ENCODE data around the gene CNOT11.

DNA sequence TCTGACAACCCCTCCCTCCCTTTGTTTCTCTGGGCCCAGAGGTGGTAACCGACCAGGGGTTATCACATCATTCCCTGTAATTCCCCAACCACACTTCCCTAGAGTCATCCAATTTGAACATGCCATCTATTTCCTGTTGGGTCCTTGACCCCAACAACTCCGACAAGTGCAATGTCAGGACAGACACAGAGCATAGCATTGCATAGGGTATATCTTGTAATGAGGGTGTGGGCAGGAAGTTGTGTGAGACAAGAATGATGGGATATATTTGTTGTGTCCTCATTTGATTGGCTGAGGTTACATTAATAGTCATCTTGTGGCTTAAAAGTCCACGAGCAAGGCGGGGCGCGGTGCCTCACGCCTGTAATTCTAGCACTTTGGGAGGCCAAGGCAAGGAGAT lies 33.4 kb upstream of the CNOT11 start:
- TF ChIP-seq, protein P1, sequence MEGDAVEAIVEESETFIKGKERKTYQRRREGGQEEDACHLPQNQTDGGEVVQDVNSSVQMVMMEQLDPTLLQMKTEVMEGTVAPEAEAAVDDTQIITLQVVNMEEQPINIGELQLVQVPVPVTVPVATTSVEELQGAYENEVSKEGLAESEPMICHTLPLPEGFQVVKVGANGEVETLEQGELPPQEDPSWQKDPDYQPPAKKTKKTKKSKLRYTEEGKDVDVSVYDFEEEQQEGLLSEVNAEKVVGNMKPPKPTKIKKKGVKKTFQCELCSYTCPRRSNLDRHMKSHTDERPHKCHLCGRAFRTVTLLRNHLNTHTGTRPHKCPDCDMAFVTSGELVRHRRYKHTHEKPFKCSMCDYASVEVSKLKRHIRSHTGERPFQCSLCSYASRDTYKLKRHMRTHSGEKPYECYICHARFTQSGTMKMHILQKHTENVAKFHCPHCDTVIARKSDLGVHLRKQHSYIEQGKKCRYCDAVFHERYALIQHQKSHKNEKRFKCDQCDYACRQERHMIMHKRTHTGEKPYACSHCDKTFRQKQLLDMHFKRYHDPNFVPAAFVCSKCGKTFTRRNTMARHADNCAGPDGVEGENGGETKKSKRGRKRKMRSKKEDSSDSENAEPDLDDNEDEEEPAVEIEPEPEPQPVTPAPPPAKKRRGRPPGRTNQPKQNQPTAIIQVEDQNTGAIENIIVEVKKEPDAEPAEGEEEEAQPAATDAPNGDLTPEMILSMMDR (conservative IDR thresholded peaks at IDR 0.05; ENCODE audit: low read depth, low read length): no peak
- TF ChIP-seq EZH2 (IDR thresholded peaks at IDR 0.05; ENCODE audit: borderline replicate concordance, low read depth, low read length, poor library complexity, severe bottlenecking): no peak

Data from A673 (cell line).